Mesenteric fat pad (tissue), 1 donor: ENCODE measurements around the gene QKI. TPM values are rescaled to one million over a fixed set of nuclear protein-coding genes. Genes with fewer than 3 reads are reported as not detected.
"Not testable (repeated sequence)": the region's sequence is repeated elsewhere in the genome, so short reads cannot be mapped to it uniquely, and the experiment has no call there.

ENCODE experiments used
- DNase-seq: peaks from one replicate; pipeline ENCODE4 v3.0.0-alpha.2; 2020; ENCODE audit warnings: low spot score
- total RNA-seq: library from RNA; stranded (reverse); fragmentation: NEBNext Ultra II Directional; extraction: Animal tissue kit (Norgen Biotek cat#: 25700); gene quantifications from one replicate; pipeline ENCODE4 v1.2.1, GENCODE V29; 2021
- donor health status: DM: yes; HTN: yes; CAD: no.

Gene QKI
- total RNA-seq, 1 donor from 2014 or later: 267 TPM

GRCh38 chr6:163476946-163477345, 62.4 kb downstream of the QKI start:
- not testable (repeated sequence) for DNase-seq

GRCh38 chr6:163483107-163483506, 68.6 kb downstream of the QKI start:
- no peak for DNase-seq

GRCh38 chr6:163485388-163485851, 70.9 kb downstream of the QKI start:
- DNase-seq: no peak

- DNase-seq: no peak
These were observed 72.3 kb downstream of the QKI start for GRCh38 chr6:163486821-163487220.

- DNase-seq: no peak
These were observed 73.1 kb downstream of the QKI start for GRCh38 chr6:163487606-163488005.

GRCh38 chr6:163489584-163489983, 75.1 kb downstream of the QKI start:
- DNase-seq: no peak

- no peak for DNase-seq
These were observed 76.5 kb downstream of the QKI start for GRCh38 chr6:163490826-163491577.

GRCh38 chr6:163491737-163492300, 77.3 kb downstream of the QKI start:
- DNase-seq: no peak

- DNase-seq: no peak
These were observed 79.8 kb downstream of the QKI start for GRCh38 chr6:163494279-163494727.

GRCh38 chr6:163496205-163496604, 81.7 kb downstream of the QKI start:
- no peak for DNase-seq

- no peak for DNase-seq
These were observed 85.6 kb downstream of the QKI start for GRCh38 chr6:163500105-163500504.

- no peak for DNase-seq
These were observed 86.5 kb downstream of the QKI start for GRCh38 chr6:163501026-163501425.

- no peak for DNase-seq
These were observed 86.9 kb downstream of the QKI start for GRCh38 chr6:163501439-163501838.

GRCh38 chr6:163504984-163505640, 90.6 kb downstream of the QKI start:
- DNase-seq: no peak

GRCh38 chr6:163507965-163508364, 93.4 kb downstream of the QKI start:
- DNase-seq: no peak

- no peak for DNase-seq
These were observed 98.5 kb downstream of the QKI start for GRCh38 chr6:163513003-163513402.

GRCh38 chr6:163513570-163514166, 99.2 kb downstream of the QKI start:
- no peak for DNase-seq

GRCh38 chr6:163516908-163517307, 102.4 kb downstream of the QKI start:
- no peak for DNase-seq

- DNase-seq: no peak
These were observed 106.4 kb downstream of the QKI start for GRCh38 chr6:163520956-163521355.

GRCh38 chr6:163522033-163522432, 107.5 kb downstream of the QKI start:
- DNase-seq: no peak

- no peak for DNase-seq
These were observed 111.4 kb downstream of the QKI start for GRCh38 chr6:163525926-163526325.

GRCh38 chr6:163526346-163526745, 111.8 kb downstream of the QKI start:
- no peak for DNase-seq
